Fibroblast of lung (primary cell): ENCODE measurements around the gene STXBP6. TPM values are rescaled to one million over a fixed set of nuclear protein-coding genes. Genes with fewer than 3 reads are reported as not detected.
A peak's percentile ranks its signal among the peaks of the same experiment; 100 is the strongest.

Experiments used
- DNase-seq, 2 donors: peaks; one replicate each; pipeline versions ENCODE4 v3.0.0 to v3.0.0-alpha.2; 2010; ENCODE audit warnings: low read depth in 2 of 2
- H2AFZ ChIP-seq: 2 replicates; pipeline ENCODE4 v1.5.1; 2012; ENCODE audit warnings: low read length, control low read depth, inconsistent platforms
- H3K27ac ChIP-seq: 2 replicates; pipeline ENCODE4 v1.5.1; 2011; ENCODE audit warnings: low read length, control low read depth; ENCODE audit not compliant: insufficient read depth
- H3K27me3 ChIP-seq: 2 replicates; pipeline ENCODE4 v1.5.1; 2011; ENCODE audit warnings: mild to moderate bottlenecking, low read length; ENCODE audit not compliant: control insufficient read depth, insufficient read depth
- H3K36me3 ChIP-seq: 2 replicates; pipeline ENCODE4 v1.5.1; 2011; ENCODE audit warnings: low read length; ENCODE audit not compliant: control insufficient read depth, insufficient read depth
- H3K4me1 ChIP-seq: 2 replicates; pipeline ENCODE4 v1.5.1; 2011; ENCODE audit warnings: low read length; ENCODE audit not compliant: control insufficient read depth, insufficient read depth; ENCODE audit errors: extremely low read depth
- H3K4me2 ChIP-seq: 2 replicates; pipeline ENCODE4 v1.5.1; 2011; ENCODE audit warnings: low read length, control low read depth; ENCODE audit not compliant: insufficient read depth; ENCODE audit errors: extremely low read depth
- H3K4me3 ChIP-seq, 4 experiments: fragments of 200-600 bp in 1 of 4; sonication (generic) in 1 of 4; replicated peaks in 1 of 4; 2 replicates each; pipeline ENCODE4 v1.5.1; 2011 to 2016; ENCODE audit warnings: low read length in 4 of 4, low read depth in 3 of 4, mild to moderate bottlenecking in 3 of 4, control low read depth in 2 of 4, inconsistent platforms in 1 of 4, mixed read lengths in 1 of 4; ENCODE audit not compliant: insufficient read depth in 1 of 4; ENCODE audit errors: control extremely low read depth in 1 of 4
- H3K79me2 ChIP-seq: 2 replicates; pipeline ENCODE4 v1.5.1; 2012; ENCODE audit warnings: mild to moderate bottlenecking, low read length, inconsistent platforms; ENCODE audit not compliant: control insufficient read depth, insufficient read depth
- H3K9ac ChIP-seq: 2 replicates; pipeline ENCODE4 v1.5.1; 2011; ENCODE audit warnings: mild to moderate bottlenecking, low read length, control low read depth; ENCODE audit not compliant: insufficient read depth
- H3K9me3 ChIP-seq: 2 replicates; pipeline ENCODE4 v1.5.1; 2012; ENCODE audit warnings: low read depth, low read length; ENCODE audit not compliant: control insufficient read depth, insufficient read depth
- H4K20me1 ChIP-seq: 2 replicates; pipeline ENCODE4 v1.5.1; 2011; ENCODE audit warnings: low read length; ENCODE audit not compliant: control insufficient read depth, insufficient read depth; ENCODE audit errors: extremely low read depth
- CTCF ChIP-seq, 2 donors: IDR thresholded peaks in 1 of 2; conservative IDR thresholded peaks in 1 of 2; 1 replicate in 1 of 2; 2 replicates in 1 of 2; pipeline ENCODE4 v1.5.1; 2011 to 2012; ENCODE audit warnings: low read length in 2 of 2, control low read depth in 1 of 2, inconsistent platforms in 1 of 2, low read depth in 1 of 2, mild to moderate bottlenecking in 1 of 2
- EZH2 ChIP-seq: IDR thresholded peaks from 2 replicates; pipeline ENCODE4 v1.5.1; 2012; ENCODE audit warnings: low read length, control low read depth, mild to moderate bottlenecking; ENCODE audit errors: missing control alignments
- polyA plus RNA-seq, 2 donors: library from polyadenylated mRNA; depleted of rRNA in 1 of 2; stranded (reverse) in 1 of 2; unstranded in 1 of 2; fragments of >200 nt; gene quantifications; 2 replicates each; pipeline ENCODE4 v1.2.1, GENCODE V29; 2011 to 2012; ENCODE audit warnings: missing spikeins in 1 of 2
- total RNA-seq: library from RNA; depleted of rRNA; stranded (reverse); fragments of >200 nt; gene quantifications from 2 replicates; pipeline ENCODE4 v1.2.1, GENCODE V29; 2014

Gene STXBP6
- total and polyA plus RNA-seq, 2 donors (not counting 1 experiment from before 2014, with no cell fraction given) = 4.5 to 17.8 TPM

- Histone ChIP-seq H3K27me3 (no peaks in the 10 kb centered on the region), H3K9ac (no peak overlapping the region), H3K4me2 (no peak overlapping the region), H2AFZ (no peak overlapping the region), H3K9me3 (no peaks in the 10 kb centered on the region), H4K20me1 (no peaks in the 10 kb centered on the region), H3K27ac (no peak overlapping the region), H3K4me3 (no peak overlapping the region), H3K79me2 (no peaks in the 10 kb centered on the region), H3K4me1 (no peaks in the 10 kb centered on the region), H3K36me3 (no peaks in the 10 kb centered on the region)
- no peak for DNase-seq
- TF ChIP-seq EZH2 (no peak), CTCF (conservative IDR thresholded peaks at IDR 0.05 in 1 of 2, IDR thresholded peaks at IDR 0.05 in 1 of 2; ENCODE audit: low read depth in 1 of 2, low read length in 2 of 2) (no peak)
Observed at GRCh38 chr14:24874514-24875202, 175.3 kb downstream of the STXBP6 start.

- Histone ChIP-seq H3K27ac (no peak overlapping the region), H4K20me1 (no peaks in the 10 kb centered on the region), H2AFZ (no peak overlapping the region), H3K4me1 (no peaks in the 10 kb centered on the region), H3K4me2 (no peak overlapping the region), H3K79me2 (no peaks in the 10 kb centered on the region), H3K27me3 (no peaks in the 10 kb centered on the region), H3K36me3 (no peaks in the 10 kb centered on the region), H3K9me3 (no peaks in the 10 kb centered on the region), H3K9ac (no peak overlapping the region), H3K4me3 (no peak overlapping the region)
- no peak for DNase-seq
- TF ChIP-seq EZH2 (no peak), CTCF (conservative IDR thresholded peaks at IDR 0.05 in 1 of 2, IDR thresholded peaks at IDR 0.05 in 1 of 2; ENCODE audit: low read depth in 1 of 2, low read length in 2 of 2) (no peak)
Observed at GRCh38 chr14:24873551-24873950, 176.4 kb downstream of the STXBP6 start.

- no peak overlapping the region for H2AFZ ChIP-seq
- no peaks in the 10 kb centered on the region for H3K36me3 ChIP-seq
- TF ChIP-seq CTCF (conservative IDR thresholded peaks at IDR 0.05 in 1 of 2, IDR thresholded peaks at IDR 0.05 in 1 of 2; ENCODE audit: low read depth in 1 of 2, low read length in 2 of 2) (no peak), EZH2 (no peak)
- DNase-seq = peak in 1 of 2 donors; percentile 20
- no peaks in the 10 kb centered on the region for H3K9me3 ChIP-seq
- H3K4me2 ChIP-seq = no peak overlapping the region
- no peaks in the 10 kb centered on the region for H3K27me3 ChIP-seq
- no peak overlapping the region for H3K9ac ChIP-seq
- no peaks in the 10 kb centered on the region for H3K79me2 ChIP-seq
- no peak overlapping the region for H3K4me3 ChIP-seq
- no peaks in the 10 kb centered on the region for H4K20me1 ChIP-seq
- H3K27ac ChIP-seq = no peak overlapping the region
- H3K4me1 ChIP-seq = no peaks in the 10 kb centered on the region
Observed at GRCh38 chr14:24870949-24871701, 178.8 kb downstream of the STXBP6 start.
